ENCODE data around the gene TBX1.

TBX1 gene

DNA sequence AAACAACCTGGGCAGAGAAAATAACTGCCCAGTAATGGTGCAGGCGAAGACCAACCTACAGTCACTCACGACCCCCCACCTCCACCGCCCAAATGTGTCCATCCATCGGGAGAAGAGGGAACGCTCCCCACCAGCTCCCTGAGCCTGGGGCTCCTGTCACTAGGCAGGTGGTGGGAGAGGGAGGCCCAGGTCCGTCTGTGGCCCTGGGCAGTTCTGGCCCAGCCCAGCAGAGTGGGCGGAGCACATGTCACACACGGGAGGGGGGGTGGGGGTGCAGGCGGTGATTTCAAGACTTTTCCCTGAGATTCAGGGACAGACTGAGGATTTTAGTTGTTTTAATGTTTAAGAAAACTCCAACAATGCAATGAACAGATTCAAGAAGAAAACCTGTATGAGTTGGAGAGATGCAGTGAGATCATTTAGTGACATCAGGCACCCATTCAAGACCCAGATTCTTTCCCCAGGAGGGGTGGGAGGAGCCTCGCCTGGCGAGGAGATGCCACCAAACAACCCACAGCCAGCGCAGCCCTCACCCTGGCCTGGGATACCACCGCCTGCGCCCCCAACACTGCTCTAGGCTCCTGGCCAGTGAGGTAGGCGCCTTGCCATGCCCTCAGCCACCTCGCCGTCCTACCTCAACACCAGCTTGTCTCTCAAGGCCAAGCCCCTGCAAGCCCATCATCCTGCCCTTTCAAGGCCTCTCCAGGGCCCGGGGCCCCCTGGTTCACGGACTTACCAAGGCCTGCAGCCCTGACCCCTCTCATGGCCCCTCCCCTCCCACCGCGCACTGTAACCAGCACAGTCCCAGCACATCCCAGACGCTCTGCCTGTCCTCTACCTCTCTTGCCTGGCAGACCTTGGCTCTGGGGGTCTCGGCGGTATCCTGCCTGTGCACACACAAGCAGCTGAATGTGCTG, 36.8 kb downstream of the TBX1 start:
- no peak overlapping the region for H3K27ac ChIP-seq
- DNase-seq (ENCODE audit: low read depth, low spot score) = no peak

DNA sequence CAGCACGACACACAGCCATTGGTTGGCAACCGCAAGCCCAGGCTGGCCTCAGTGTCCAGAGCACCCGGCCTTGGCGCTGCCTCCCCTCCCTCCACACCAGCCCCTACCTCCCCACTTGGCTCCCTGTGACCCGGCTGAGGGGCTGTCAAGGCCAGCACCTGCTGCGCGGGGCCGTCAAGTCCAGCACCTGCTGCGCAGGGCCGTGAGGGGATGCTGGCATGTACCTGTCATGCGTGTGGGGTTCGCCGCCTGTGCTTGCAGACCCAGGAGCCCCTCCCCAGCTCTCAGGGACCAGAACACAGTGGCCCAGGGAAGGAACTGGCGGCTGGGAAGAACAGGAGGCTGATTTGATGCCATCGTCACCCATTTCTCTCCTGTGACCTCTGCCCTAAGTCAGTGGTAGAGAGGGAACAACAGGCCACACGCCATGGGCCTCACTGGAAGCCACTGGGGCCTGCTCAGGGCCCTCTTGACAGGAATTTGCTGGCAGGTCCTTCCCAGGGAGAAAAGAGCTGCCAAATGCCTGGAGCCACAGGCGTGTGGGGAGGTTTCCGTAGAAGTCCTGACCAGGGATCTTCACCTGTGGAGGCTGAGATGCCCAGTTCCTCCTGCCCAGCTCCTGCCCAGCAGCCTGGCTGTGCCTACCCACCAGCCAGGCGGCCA, 37.6 kb downstream of the TBX1 start:
- no peak for DNase-seq (ENCODE audit: low read depth, low spot score)
- H3K27ac ChIP-seq = no peak overlapping the region

DNA sequence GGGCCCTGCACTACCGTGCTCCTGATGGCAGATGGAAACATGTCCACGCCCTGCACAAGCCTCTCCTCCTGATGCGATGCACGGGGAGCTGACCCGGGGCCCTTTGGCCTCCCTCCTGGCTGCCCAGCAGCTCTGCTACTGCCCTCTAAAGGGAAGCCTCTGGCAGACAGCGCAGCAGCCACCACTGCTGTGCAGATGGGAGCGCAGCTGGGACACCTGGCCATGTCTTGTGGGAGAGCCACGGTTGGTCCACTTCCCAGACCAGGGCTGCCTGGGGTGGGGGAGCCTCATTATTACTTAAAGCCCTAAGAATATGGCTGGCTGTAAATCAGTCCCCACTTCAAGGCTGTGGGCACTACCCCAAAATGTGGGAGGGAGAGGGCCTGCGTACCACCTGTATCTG, 38.3 kb downstream of the TBX1 start:
- no peak overlapping the region for H3K27ac ChIP-seq
- DNase-seq (ENCODE audit: low read depth, low spot score) = no peak

DNA sequence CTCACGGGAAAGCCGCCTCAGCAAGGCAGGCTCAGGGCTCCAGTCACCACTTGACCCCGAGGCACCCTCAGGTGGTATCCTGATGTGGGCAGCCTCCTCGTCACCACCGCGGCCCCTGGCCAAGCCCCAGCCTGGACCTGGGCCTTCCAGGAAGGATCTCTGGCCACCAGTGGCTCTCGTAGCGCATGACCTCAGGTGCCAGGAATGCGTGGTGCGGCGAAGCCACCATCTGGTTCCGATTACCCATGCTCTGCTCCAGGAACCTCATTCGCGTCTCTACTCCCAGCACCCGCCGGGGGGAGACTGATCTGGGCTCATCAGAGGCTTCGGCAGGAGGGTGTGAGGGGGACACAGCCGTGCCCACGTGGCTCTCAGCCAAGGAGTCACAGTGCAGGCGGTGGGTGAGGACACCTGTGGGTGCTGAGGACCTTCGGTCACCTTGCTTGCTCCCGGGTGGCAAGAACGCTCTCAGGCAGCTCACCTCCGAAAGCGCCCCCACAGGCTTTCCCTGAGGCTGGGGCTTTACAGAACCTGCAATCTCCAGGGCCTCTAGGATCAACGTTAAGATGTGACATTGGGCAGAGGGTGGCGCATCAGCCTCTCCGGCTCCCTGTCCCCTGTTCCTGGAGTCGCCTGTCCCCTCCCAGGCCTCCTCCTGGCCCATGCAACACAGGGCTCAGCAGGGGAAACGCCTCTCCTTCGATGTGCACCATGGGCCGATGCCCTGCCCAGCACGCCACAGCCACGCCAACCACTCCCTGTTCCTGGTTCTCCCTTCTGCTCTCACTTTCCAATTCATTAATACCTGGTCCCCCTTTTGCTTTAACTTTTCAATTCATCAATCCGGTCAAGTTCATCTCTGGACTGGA, 39.0 kb downstream of the TBX1 start:
- H3K27ac ChIP-seq = no peak overlapping the region

DNA sequence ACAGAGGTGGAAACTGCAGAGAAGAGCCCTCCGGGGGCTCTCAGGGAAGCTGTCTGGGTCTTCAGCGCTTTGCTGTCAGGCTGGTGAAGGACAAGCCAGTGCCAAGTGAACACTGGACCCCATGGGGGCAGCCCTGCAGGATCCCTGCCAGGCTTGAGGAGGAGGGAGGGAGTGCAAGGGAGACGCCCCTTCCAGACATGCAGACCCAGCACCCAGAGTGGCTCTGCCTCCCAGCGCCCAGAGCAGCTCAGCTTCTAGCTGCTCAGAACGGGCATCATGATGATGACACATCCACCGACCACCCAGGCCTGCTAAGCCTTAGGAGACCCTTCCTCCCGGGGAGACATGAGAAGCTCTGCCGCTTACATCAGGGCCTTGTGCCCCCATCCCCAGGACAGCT, 39.7 kb downstream of the TBX1 start:
- DNase-seq (ENCODE audit: low read depth, low spot score) = no peak
- no peak overlapping the region for H3K27ac ChIP-seq

More for the DNA sequence above, 39.0 kb downstream of the TBX1 start:
- no peak for DNase-seq (ENCODE audit: low read depth, low spot score)

DNA sequence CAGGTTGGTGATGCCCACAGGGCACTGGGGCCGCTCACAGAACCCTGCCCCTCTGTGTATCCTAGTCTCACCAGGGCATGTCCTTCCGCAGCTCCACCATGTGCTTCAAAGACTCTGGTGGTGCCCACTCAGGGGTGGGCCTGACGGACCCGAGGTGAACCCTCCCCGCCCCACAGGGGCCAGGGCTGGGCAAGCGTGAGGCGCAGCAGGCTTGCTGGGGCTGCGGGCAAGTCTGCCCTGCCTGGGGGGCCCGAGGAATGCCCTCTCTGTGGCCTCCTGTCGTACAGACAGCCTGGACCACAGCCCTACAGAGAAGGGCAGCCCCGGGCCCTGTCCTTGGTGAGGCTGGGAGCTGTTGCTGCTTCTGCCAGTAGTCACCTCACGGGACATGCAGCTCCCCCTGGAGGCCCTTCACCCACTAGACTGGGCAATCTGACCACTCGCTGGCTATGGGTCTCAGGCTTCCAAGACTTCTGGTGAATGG, 40.2 kb downstream of the TBX1 start:
- no peak for DNase-seq (ENCODE audit: low read depth, low spot score)
- no peak overlapping the region for H3K27ac ChIP-seq

DNA sequence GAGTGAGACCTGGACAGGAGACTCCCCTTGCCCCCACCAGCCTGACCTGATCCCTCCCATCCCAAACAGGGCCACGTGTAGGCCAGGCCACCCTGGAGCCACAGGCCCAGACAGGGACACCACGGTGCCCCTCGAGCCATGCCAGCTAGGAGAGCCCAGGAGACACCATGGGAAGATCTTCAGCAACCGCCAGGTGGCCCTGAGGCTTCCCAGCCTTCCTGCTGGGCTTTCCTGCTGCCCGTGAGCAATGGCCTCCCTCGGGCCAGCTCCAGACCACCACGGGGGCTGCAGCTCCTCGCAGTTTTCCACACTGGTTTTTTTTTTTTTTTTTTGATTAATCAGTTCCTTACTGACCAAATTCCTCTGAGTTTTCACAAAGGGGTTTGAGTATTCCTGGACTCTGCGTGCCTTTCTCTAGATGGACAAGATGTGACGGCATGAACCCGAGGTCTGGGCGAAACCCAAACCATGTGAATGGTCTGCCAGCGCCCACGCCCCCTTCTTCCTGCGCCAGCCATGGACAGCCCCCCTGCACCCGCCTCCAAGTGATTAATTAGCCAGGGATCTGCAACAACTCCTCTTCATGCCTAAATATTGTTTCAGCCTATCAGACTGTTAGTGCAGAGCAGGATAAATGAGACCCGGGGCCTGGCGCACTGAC, 40.9 kb downstream of the TBX1 start:
- DNase-seq (ENCODE audit: low read depth, low spot score) = no peak

DNA sequence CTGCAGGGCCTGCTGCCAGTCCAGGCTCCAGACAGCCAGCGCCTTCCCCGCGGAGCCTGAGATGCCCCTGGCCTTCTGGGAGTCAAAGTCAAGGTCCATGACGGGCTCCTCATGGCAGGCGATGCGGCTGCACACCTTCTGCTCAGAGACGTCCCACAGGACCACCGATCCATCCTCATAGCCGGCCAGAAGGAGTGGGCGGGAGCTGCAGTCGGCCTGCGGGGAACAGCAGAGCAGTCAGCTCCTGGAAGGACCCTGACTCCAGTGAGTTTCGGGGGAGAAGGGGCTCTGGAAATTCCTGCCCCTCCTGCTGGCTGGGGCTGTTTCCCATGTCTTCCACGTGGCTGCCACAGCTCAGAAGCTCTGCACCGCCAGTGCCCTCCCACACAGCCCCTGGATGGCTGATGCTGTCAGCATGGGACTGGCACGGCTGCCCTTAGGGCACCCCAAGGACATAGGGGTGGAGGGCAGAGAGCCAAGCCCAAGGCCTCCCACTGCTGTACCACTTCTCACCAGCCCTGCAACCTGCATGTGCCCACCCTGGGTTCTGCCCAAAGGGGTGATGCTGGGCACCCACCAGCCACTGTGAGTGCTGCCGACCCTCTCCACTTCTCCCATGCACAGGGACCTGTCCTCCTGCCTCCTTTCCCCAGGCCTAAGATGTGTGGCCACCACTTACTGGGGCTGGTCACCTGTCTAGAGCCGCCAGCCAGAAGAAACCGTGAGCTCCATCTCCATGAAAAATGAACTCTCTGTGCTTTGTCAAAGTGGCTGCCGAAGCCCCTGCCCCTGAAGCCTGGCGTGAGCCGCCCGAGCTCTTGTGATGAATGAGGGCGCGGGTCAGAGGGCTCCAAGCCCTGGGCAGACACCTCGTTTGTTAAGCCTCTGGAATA, 41.7 kb downstream of the TBX1 start:
- no peak overlapping the region for H3K27ac ChIP-seq
- DNase-seq (ENCODE audit: low read depth, low spot score) = no peak

More for the DNA sequence above, 40.9 kb downstream of the TBX1 start:
- no peak overlapping the region for H3K27ac ChIP-seq

DNA sequence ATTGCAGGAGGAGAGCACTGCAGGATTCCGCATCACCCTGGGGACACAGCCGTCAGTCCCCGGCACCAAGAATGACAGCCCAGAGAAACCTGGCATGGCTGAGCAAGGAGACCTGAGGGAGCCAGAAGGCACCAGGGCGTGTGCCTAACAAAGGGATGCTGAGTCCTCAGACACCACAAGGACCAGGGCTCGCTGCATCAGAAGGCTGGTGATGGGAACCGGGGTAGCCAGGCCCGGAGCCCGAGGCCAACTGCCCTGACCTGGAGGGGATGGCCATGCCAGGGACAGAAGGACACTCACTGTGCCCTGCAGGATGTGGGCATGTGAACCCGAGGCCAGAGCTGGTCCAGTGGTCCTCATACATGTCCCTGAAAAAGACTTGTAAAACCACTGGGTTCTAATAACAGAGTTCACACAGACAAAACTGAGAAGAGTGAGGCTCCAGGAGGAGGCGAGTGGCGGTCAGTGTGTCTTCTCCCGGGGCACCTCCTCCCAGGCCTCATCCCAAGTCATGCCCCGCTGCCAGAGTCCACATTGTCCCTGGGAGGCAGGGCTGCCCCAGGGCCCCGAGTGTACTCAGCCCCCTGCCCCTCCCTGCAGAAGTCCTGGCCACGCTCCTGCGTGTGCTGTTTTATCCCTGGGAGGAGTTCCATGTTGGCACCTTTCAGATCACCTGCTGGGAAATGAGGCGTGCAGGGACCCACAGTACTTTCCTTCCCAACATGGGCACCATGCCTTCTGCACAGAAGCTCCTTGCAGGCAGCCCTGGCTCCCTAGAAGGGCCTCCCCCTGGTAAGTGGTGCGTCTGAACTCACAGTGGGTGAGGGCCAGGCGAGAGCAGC, 42.5 kb downstream of the TBX1 start:
- no peak overlapping the region for H3K27ac ChIP-seq
- no peak for DNase-seq (ENCODE audit: low read depth, low spot score)

DNA sequence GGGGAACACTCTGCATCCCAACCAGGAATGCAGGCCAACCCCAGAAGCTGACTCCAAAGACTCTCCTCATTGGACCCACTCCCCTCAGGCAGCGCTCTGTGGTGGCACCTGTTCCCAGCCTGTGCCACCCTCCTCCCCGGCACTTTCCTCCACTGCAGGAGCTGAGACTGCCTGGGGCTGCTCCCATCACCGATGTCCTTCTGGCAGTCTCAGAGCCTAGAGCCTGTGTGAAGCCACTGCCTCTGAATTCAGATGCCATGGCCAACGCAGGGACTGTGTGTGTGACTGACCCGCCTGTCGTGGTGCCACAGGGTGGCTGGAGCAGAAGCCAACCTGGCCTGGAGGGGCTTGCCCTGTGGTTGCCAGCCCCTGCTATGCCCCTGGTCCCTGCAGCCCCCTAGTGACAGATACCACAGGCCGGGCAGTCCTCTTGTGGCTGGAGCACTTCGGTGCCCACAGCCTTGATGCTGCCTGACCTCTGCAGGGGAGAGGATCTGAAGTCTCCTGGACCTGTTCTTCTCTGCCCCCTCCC, 43.2 kb downstream of the TBX1 start:
- no peak for DNase-seq (ENCODE audit: low read depth, low spot score)
- H3K27ac ChIP-seq = no peak overlapping the region

DNA sequence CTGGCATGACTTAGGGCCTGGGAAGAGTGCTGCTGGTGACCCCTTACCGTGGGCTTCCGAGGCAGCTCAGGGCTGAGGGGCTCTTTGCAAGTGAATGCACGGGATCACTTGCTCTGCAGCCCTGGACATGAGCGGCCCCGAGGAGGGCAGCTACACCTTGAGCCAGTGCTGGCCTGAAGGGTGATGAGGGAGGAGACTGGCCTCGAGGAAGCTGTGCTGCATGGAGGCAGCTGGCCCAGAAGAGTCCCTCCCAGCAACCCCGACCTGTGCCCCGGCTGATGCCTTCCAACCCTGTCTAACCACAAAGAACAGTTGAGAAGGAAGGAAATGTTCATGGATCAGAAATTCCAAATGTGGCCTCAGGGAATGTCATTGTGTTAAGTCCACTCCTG, 45.2 kb downstream of the TBX1 start:
- H3K27ac ChIP-seq = peak overlapping the region; percentile 40
- no peak for DNase-seq (ENCODE audit: low read depth, low spot score)

DNA sequence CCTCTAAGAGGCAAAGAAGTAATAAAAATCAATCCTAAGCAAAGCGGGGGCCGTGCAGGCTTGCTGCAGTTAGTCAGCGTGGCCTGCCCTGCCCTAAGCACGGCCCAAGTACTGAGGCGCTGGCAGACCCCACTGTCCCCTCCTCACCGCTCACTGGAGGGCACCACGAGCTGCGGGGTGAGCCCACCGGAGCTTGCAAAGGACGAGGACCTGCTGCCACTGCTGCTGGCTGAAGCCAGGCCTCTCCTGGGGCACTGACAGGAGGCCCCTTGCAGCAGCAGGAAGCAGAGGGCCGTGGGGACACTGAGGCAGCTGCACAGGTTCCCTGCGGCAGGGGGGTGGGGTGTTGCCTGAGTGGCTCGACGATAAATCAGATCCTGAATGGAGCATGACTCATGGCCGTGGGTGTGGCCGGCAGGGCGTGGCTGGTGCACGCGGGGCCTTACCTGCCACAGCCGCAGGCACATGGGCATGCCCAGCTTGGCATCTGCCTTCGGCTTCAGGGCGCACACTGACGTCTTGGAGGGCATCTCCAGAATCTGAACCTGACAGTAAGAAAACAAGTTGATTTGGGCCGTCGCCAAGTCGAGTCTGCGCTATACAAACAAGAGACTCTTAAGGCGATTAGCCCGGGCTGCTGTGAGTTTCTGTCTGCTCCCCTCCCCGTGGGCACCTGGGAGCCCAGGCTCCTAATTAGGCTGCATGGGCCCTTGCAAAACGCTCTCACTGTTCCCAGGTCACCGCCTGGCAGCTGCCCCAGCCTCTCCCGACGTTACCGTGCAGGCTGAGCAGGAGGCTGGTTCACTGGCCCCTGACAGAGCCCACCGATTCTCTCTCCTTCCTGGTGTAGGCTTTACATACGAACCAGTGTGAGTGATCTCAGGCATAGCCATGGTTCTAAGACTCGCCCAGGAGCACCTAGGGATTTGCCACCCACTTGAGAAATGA, 45.9 kb downstream of the TBX1 start:
- H3K27ac ChIP-seq = peak overlapping the region; percentile 40
- peak; percentile 66 for DNase-seq (ENCODE audit: low read depth, low spot score)

DNA sequence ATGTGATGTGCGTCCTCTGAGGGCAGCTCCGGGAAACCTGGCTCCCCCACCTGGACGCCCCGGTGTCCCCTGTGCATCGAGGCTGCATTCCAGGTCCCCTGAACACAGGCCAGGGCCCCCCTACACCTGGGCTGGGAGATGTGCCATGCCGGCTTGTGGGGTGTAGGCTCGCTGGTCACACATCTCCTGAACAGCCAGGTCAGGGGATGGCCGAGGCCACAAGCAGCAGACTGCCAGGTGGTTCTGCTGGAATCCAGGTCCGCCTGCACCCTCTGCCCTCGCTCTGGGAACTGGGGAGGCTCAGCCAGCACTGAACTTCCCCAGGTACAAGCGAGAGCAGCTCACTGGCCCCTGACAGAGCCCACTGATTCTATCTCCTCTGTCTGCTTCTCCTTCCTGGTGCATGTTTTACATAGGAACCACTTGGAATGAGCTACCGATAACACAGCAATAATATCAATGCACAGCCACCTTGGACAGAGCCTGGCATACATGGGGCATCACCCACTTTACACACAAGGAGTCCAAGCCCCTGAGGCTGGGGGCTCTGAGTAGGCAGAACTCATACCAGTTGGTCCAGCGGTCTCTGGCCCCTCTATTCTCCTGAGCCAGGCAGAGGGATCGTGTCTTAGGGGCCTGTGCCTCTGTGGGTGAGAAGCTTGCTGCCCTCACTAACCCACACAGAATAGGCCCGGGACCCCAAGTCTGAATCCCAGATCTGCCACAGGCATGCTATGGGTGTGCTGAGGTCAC, 46.8 kb downstream of the TBX1 start:
- DNase-seq (ENCODE audit: low read depth, low spot score) = no peak
- peak overlapping the region; percentile 40 for H3K27ac ChIP-seq

DNA sequence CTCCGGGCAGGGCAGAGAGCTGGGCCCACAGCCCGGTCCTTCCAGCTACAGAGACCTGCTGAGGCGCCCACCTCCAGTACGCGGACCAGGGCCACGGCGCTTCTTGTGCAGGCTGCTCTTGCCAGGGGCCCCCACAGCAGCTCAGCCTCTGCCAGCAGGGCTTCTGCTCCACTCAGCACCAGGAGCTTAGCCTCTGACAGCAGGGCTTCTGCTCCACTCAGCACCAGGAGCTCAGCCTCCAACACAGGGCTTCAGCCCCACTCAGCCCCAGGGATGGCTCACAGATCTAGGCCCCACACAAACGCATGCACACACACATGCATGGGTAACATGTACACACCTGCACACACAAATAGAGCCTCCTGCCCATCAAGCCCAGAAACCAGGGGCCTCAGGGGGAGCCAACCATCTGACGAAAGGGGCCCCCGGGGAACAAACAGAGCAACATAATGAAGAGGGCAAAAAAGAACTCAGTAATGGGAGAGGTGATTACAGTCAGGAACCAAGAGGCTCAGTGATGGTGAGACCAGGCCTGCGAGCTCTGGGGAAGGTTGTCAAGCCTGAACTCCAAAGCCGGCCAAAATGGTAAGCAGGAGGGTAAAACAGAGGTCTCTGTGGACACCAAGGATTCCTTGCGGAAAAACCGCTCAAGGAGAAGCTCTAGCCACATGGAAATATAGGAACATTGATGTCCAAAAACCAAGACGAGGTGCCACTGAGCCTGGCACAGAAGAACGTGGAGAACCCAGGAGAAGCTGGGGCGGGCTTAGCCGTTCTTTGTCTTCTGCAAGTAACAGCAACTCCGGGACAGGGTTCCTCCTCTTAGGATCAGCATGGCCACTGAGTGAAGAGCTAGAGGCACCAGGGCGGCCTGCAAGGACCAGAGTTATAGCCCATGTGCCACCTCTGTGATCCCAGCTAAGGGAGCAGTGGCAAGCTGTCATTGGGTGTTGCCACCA, 47.6 kb downstream of the TBX1 start:
- H3K27ac ChIP-seq = no peak overlapping the region
- DNase-seq (ENCODE audit: low read depth, low spot score) = no peak

DNA sequence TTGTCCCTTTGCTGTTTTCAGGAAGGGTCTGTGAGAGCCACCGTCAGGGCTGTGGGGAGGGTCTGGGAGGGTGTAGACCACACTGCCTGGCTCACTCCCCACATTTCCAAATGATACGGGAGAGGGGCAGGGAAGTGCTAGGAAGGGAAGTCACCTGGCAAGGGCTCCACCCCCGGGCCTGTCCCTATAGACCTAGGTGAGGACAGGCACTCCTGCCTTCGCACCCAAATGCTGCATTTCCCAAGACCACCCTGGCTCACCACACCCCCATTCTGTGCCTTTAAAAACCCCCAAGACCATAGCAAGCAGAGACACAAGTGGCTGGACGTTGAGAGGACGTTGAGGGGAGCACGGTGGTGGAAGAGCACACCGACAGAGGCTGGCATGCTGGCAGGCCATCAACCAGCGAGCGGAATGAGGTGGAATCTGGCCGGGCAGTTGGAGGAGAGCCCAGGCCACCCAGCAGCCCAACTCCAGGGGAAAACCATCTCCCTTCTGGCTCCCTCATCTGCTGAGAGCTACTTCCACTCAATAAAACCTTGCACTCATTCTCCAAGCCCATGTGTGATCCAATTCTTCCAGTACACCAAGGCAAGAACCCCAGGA, 48.4 kb downstream of the TBX1 start:
- DNase-seq (ENCODE audit: low read depth, low spot score) = no peak
- no peak overlapping the region for H3K27ac ChIP-seq

Measured in epithelial cell of prostate (primary cell).